Measurements from ENCODE around the gene SLC26A11.
"Not testable (repeated sequence)": the region's sequence is repeated elsewhere in the genome, so short reads cannot be mapped to it uniquely, and the experiment has no call there.

The SLC26A11 gene

GRCh38 chr17:80195671-80196529 lies 24.3 kb upstream of the SLC26A11 start:
- DNase-seq (ENCODE audit: low read depth in 3 of 3, low spot score in 1 of 3), result peak; percentile 28 to 53 (median 35)

- DNase-seq (ENCODE audit: low read depth in 3 of 3, low spot score in 1 of 3), result no peak
Observed at GRCh38 chr17:80196652-80197051, 23.6 kb upstream of the SLC26A11 start.

- DNase-seq (ENCODE audit: low read depth in 3 of 3, low spot score in 1 of 3), result no peak
Observed at GRCh38 chr17:80198144-80198661, 22.0 kb upstream of the SLC26A11 start.

GRCh38 chr17:80199295-80199694 lies 20.9 kb upstream of the SLC26A11 start:
- DNase-seq (ENCODE audit: low read depth in 3 of 3, low spot score in 1 of 3), result not testable (repeated sequence)

- no peak for DNase-seq (ENCODE audit: low read depth in 3 of 3, low spot score in 1 of 3)
Observed at GRCh38 chr17:80201446-80201845, 18.8 kb upstream of the SLC26A11 start.

GRCh38 chr17:80202197-80202596 lies 18.0 kb upstream of the SLC26A11 start:
- no peak for DNase-seq (ENCODE audit: low read depth in 3 of 3, low spot score in 1 of 3)

- DNase-seq (ENCODE audit: low read depth in 3 of 3, low spot score in 1 of 3), result no peak
Observed at GRCh38 chr17:80203471-80203963, 16.7 kb upstream of the SLC26A11 start.

GRCh38 chr17:80204626-80205468 lies 15.4 kb upstream of the SLC26A11 start:
- no peak for DNase-seq (ENCODE audit: low read depth in 3 of 3, low spot score in 1 of 3)

GRCh38 chr17:80205811-80206210 lies 14.4 kb upstream of the SLC26A11 start:
- DNase-seq (ENCODE audit: low read depth in 3 of 3, low spot score in 1 of 3), result no peak

- no peak for DNase-seq (ENCODE audit: low read depth in 3 of 3, low spot score in 1 of 3)
Observed at GRCh38 chr17:80208050-80208449, 12.2 kb upstream of the SLC26A11 start.

- DNase-seq (ENCODE audit: low read depth in 3 of 3, low spot score in 1 of 3), result no peak
Observed at GRCh38 chr17:80209765-80210164, 10.5 kb upstream of the SLC26A11 start.

- DNase-seq (ENCODE audit: low read depth in 3 of 3, low spot score in 1 of 3), result no peak
Observed at GRCh38 chr17:80210348-80211108, 9.7 kb upstream of the SLC26A11 start.

GRCh38 chr17:80212109-80212508 lies 8.1 kb upstream of the SLC26A11 start:
- no peak for DNase-seq (ENCODE audit: low read depth in 3 of 3, low spot score in 1 of 3)

- DNase-seq (ENCODE audit: low read depth in 3 of 3, low spot score in 1 of 3), result no peak
Observed at GRCh38 chr17:80212511-80212910, 7.7 kb upstream of the SLC26A11 start.

- no peak for DNase-seq (ENCODE audit: low read depth in 3 of 3, low spot score in 1 of 3)
Observed at GRCh38 chr17:80212962-80213642, 7.1 kb upstream of the SLC26A11 start.

- DNase-seq (ENCODE audit: low read depth in 3 of 3, low spot score in 1 of 3), result no peak
Observed at GRCh38 chr17:80213643-80213975, 6.6 kb upstream of the SLC26A11 start.

GRCh38 chr17:80214012-80214877 lies 6.0 kb upstream of the SLC26A11 start:
- DNase-seq (ENCODE audit: low read depth in 3 of 3, low spot score in 1 of 3), result no peak

- DNase-seq (ENCODE audit: low read depth in 3 of 3, low spot score in 1 of 3), result no peak
Observed at GRCh38 chr17:80214878-80215210, 5.4 kb upstream of the SLC26A11 start.
